ENCODE data around the gene CFAP90. TPM values are rescaled to one million over a fixed set of nuclear protein-coding genes. Genes with fewer than 3 reads are reported as not detected.

Gene CFAP90
- total RNA-seq, 2 experiments from 2014 or later: not detected

DNA sequence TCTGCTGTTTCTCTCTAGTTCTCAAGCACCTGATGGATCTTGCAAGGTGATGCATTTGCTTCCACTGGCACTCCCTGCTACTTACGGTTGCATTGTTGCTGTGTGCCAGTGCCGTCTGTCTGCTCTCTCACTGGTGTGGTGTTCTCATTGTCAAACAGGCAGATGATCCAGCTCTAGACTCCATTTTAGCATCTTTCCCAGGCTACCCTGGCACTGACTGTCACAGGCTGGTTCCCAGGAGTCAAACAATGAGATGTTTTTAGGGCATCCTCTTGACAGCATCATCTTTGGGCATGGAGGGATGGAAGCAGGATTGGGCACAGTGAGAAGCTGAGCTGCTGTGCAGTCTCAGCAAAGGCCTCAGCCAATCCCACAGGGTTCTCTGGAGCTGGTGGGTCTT, 30.9 kb upstream of the CFAP90 start:
- POLR2A ChIA-PET: interaction anchor here (0.8 to 1.4 kb wide), 3 partner anchors 8 to 60 kb away, joined by 3 to 4 read pairs (median 4); partner anchors contain the start of genes FASTKD3 and MTRR
- no peak for DNase-seq
- no peak for ATAC-seq
- Mint-ChIP-seq H3K36me3 (ENCODE audit: low read depth) (peaks cover 65% of the 10 kb centered on the region), H3K27me3 (no peaks in the 10 kb centered on the region), H3K4me1 (ENCODE audit: low read depth) (peaks cover 38% of the 10 kb centered on the region), H3K9me3 (no peaks in the 10 kb centered on the region), H3K4me3 (no peak overlapping the region), H3K27ac (no peak overlapping the region)
- intact Hi-C loops (cut with micrococcal nuclease): no loop called here
- no peak for TF ChIP-seq CTCF (IDR thresholded peaks at IDR 0.05)
- CTCF ChIA-PET: interaction anchor here (1.5 to 1.7 kb wide), 3 partner anchors 10 to 18 kb away, joined by 3 to 4 read pairs (median 4); partner anchors contain the start of genes FASTKD3 and MTRR

- Mint-ChIP-seq H3K4me1 (ENCODE audit: low read depth) (peaks cover 45% of the 10 kb centered on the region), H3K9me3 (no peaks in the 10 kb centered on the region), H3K27ac (no peak overlapping the region), H3K36me3 (ENCODE audit: low read depth) (peaks cover 68% of the 10 kb centered on the region), H3K4me3 (no peak overlapping the region), H3K27me3 (no peaks in the 10 kb centered on the region)
- POLR2A ChIA-PET: interaction anchor here (0.8 kb wide), 1 partner anchor 60 kb away, joined by 3 read pairs; no protein-coding TSS in a partner anchor
- no peak for DNase-seq
- no peak for TF ChIP-seq CTCF (IDR thresholded peaks at IDR 0.05)
- CTCF ChIA-PET: interaction anchor here (1.5 to 1.7 kb wide), 3 partner anchors 9 to 19 kb away, joined by 3 to 4 read pairs (median 4); partner anchors contain the start of genes FASTKD3 and MTRR
- intact Hi-C loops (cut with micrococcal nuclease): no loop called here
- no peak for ATAC-seq
These were observed 30.2 kb upstream of the CFAP90 start for GRCh38 chr5:7881091-7881490.

DNA sequence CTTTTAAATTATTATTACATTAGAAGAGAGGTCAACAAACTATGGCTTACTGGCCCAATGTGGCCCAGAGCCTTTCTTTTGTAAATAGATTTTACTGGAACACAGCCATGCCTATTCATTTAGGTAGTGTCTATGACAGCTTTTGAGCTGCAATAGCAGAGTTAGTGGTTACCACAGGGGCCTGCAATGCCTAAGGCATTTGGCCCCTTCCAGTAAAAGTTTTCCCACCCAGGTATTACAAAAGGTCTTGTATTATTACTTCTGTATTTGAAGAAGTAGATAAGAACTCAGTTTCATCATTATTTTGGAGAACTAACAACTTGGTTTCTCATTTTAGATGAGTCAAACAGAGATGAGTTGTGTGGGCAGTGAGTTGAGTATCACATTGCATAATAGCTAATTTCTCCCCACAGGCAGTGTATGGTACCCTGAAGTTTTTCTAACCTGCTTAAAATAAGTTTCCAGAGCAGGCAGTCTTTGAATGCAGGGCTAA, 27.5 kb upstream of the CFAP90 start:
- no peaks in the 10 kb centered on the region for H3K27me3 Mint-ChIP-seq
- H3K9me3 Mint-ChIP-seq: no peaks in the 10 kb centered on the region
- ChIA-PET CTCF (interaction anchor here (1.2 to 1.9 kb wide), 4 partner anchors 9 to 23 kb away, joined by 3 to 9 read pairs (median 6); partner anchors contain the start of genes FASTKD3 and MTRR), POLR2A (interaction anchor here (1.4 kb wide), 1 partner anchor 9 kb away, joined by 10 read pairs; the partner anchor contains the start of genes FASTKD3 and MTRR)
- H3K27ac Mint-ChIP-seq: peak overlapping the region; percentile 77
- ATAC-seq (peak; percentile 79), DNase-seq (peak; percentile 26)
- TF ChIP-seq CTCF (IDR thresholded peaks at IDR 0.05): no peak
- H3K4me3 Mint-ChIP-seq: peak overlapping the region; percentile 13
- intact Hi-C loops (cut with micrococcal nuclease): no loop called here
- H3K4me1 Mint-ChIP-seq (ENCODE audit: low read depth): peaks cover 56% of the 10 kb centered on the region
- H3K36me3 Mint-ChIP-seq (ENCODE audit: low read depth): peaks cover 73% of the 10 kb centered on the region

DNA sequence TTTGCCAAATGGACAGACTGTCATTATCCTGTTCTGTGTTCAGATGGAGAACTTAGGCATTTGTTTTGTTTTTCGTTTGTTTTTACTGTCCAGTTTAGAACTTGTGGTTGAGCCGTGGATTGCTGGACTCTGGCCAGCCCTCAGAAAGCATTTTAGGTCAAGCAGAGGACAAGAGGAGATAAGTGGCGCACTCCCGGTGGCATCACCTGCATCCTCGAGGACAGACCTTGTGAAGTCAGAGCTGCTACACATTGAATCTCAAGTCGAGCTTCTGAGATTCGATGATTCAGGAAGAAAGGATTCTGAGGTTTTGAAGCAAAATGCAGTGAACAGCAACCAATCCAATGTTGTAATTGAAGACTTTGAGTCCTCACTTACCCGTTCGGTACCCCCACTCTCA, 26.9 kb upstream of the CFAP90 start:
- no peaks in the 10 kb centered on the region for H3K9me3 Mint-ChIP-seq
- intact Hi-C loops (cut with micrococcal nuclease): no loop called here
- POLR2A ChIA-PET: interaction anchor here (1.4 kb wide), 1 partner anchor 9 kb away, joined by 10 read pairs; the partner anchor contains the start of genes FASTKD3 and MTRR
- H3K4me1 Mint-ChIP-seq (ENCODE audit: low read depth): peaks cover 62% of the 10 kb centered on the region
- CTCF ChIA-PET: interaction anchor here (1.2 to 1.9 kb wide), 4 partner anchors 9 to 22 kb away, joined by 3 to 9 read pairs (median 6); partner anchors contain the start of genes FASTKD3 and MTRR
- no peak for DNase-seq
- H3K27ac Mint-ChIP-seq: peak overlapping the region; percentile 77
- H3K27me3 Mint-ChIP-seq: no peaks in the 10 kb centered on the region
- peaks cover 74% of the 10 kb centered on the region for H3K36me3 Mint-ChIP-seq (ENCODE audit: low read depth)
- ATAC-seq: no peak
- H3K4me3 Mint-ChIP-seq: no peak overlapping the region
- TF ChIP-seq CTCF (IDR thresholded peaks at IDR 0.05): no peak

GRCh38 chr5:7876867-7877266, 25.9 kb upstream of the CFAP90 start:
- POLR2A ChIA-PET: interaction anchor here (0.7 kb wide), 1 partner anchor 22 kb away, joined by 3 read pairs; no protein-coding TSS in a partner anchor
- no peak overlapping the region for H3K4me3 Mint-ChIP-seq
- no peak overlapping the region for H3K27ac Mint-ChIP-seq
- H3K27me3 Mint-ChIP-seq: no peaks in the 10 kb centered on the region
- ATAC-seq (peak; percentile 63), DNase-seq (peak; percentile 50)
- intact Hi-C loops (cut with micrococcal nuclease): no loop called here
- H3K4me1 Mint-ChIP-seq (ENCODE audit: low read depth): peaks cover 67% of the 10 kb centered on the region
- no peaks in the 10 kb centered on the region for H3K9me3 Mint-ChIP-seq
- no peak for TF ChIP-seq CTCF (IDR thresholded peaks at IDR 0.05)
- peaks cover 73% of the 10 kb centered on the region for H3K36me3 Mint-ChIP-seq (ENCODE audit: low read depth)
- CTCF ChIA-PET: interaction anchor here (0.8 to 4.1 kb wide), 3 partner anchors 9 to 20 kb away, joined by 3 to 23 read pairs (median 5); no protein-coding TSS in a partner anchor

All from activated CD8-positive, alpha-beta T cell treated with anti-CD3 and anti-CD28 coated beads for 36 hours (primary cell).